ENCODE measurements around the gene TLN1. TPM values are rescaled to one million over a fixed set of nuclear protein-coding genes. Genes with fewer than 3 reads are reported as not detected.

Gene TLN1
- total and polyA plus RNA-seq, 10 of the 15 experiments (the other 5 are each of a cell fraction or from before 2014, with no cell fraction given): 11.6 to 305 (median 71.9) TPM

GRCh38 chr9:35664531-35665470, 67.2 kb downstream of the TLN1 start, which contains the start of gene ARHGEF39 (continued):
- TF ChIP-seq RELB (IDR thresholded peaks at IDR 0.05; ENCODE audit: low read depth): no peak
- no peak; the same call in 1 of the 2 replicates for TF ChIP-seq LARP7 (IDR thresholded peaks at IDR 0.05)
- no peak for TF ChIP-seq SIX5 (IDR thresholded peaks at IDR 0.05; ENCODE audit: low read depth, low read length, severe bottlenecking)
- 0 out of 2 replicates have a peak, but pooled peaks have one; percentile 7 for TF ChIP-seq RAD21 (IDR thresholded peaks at IDR 0.05; ENCODE audit: insufficient read depth, low read depth, low read length)
- no peak for TF ChIP-seq MYB (IDR thresholded peaks at IDR 0.05; ENCODE audit: borderline replicate concordance, low read depth, low read length)
- no peak for TF ChIP-seq ZZZ3 (IDR thresholded peaks at IDR 0.05; ENCODE audit: control insufficient read depth, insufficient read length, low read depth)
- TF ChIP-seq MTA2 (IDR thresholded peaks at IDR 0.05; ENCODE audit: low read depth): no peak
- no peak for TF ChIP-seq BRCA1 (IDR thresholded peaks at IDR 0.05; ENCODE audit: low read depth, low read length)
- TF ChIP-seq USF2 (IDR thresholded peaks at IDR 0.05; ENCODE audit: borderline replicate concordance, low read depth, low read length): no peak
- TF ChIP-seq SMARCA5 (IDR thresholded peaks at IDR 0.05): no peak
- peak; percentile 82 for TF ChIP-seq MXI1 (IDR thresholded peaks at IDR 0.05; ENCODE audit: low read depth, low read length)
- TF ChIP-seq RUNX3 (IDR thresholded peaks at IDR 0.05; ENCODE audit: low read length): no peak
- TF ChIP-seq SREBF1 (IDR thresholded peaks at IDR 0.05; ENCODE audit: low read length): no peak
- no peak for TF ChIP-seq TARDBP (IDR thresholded peaks at IDR 0.05; ENCODE audit: borderline replicate concordance)
- TF ChIP-seq STAT1 (conservative IDR thresholded peaks at IDR 0.05): 0 out of 2 replicates have a peak, but pooled peaks have one; percentile 16
- no peak for TF ChIP-seq KAT2A (conservative IDR thresholded peaks at IDR 0.05; ENCODE audit: control insufficient read depth, low read depth, low read length)
- no peak for TF ChIP-seq ZNF24 (IDR thresholded peaks at IDR 0.05)
- no peak for TF ChIP-seq ZBED1 (IDR thresholded peaks at IDR 0.05; ENCODE audit: borderline replicate concordance)
- TF ChIP-seq ZNF217 (IDR thresholded peaks at IDR 0.05): no peak
- TF ChIP-seq RCOR1 (conservative IDR thresholded peaks at IDR 0.05; ENCODE audit: low read depth, low read length): no peak
- TF ChIP-seq CHD4 (IDR thresholded peaks at IDR 0.05): no peak
- no peak for TF ChIP-seq WRNIP1 (IDR thresholded peaks at IDR 0.05; ENCODE audit: borderline replicate concordance, low read depth, low read length)
- no peak for TF ChIP-seq NFXL1 (IDR thresholded peaks at IDR 0.05; ENCODE audit: borderline replicate concordance)
- no peak for TF ChIP-seq RAD51 (IDR thresholded peaks at IDR 0.05)
- no peak for TF ChIP-seq PBX3 (IDR thresholded peaks at IDR 0.05; ENCODE audit: insufficient replicate concordance, low read depth, low read length)
- TF ChIP-seq YY1 (IDR thresholded peaks at IDR 0.05; ENCODE audit: low read depth, low read length): peak; percentile 47; the same call in 1 of the 2 replicates
- no peak for TF ChIP-seq SUZ12 (IDR thresholded peaks at IDR 0.05; ENCODE audit: unreplicated experiment)
- no peak for TF ChIP-seq MEF2B (IDR thresholded peaks at IDR 0.05; ENCODE audit: partially characterized antibody, poor library complexity, severe bottlenecking)
- no peak for TF ChIP-seq ZNF207 (IDR thresholded peaks at IDR 0.05; ENCODE audit: borderline replicate concordance)
